Peyer's patch (tissue), 4 donors: ENCODE data around the gene SRCIN1.

Experiments used
- CTCF ChIP-seq, 6 experiments: fragments of 450-650 bp in 4 of 6; fragments of 200-600 bp in 2 of 6; sonication (generic) in 1 of 6; IDR thresholded peaks; one replicate each; pipeline ENCODE4 v1.5.1; 2017 to 2019; ENCODE audit warnings: antibody characterized with exemption in 6 of 6, mild to moderate bottlenecking in 3 of 6, moderate library complexity in 1 of 6
- POLR2A ChIP-seq, 2 donors: fragments of 450-650 bp; IDR thresholded peaks; one replicate each; pipeline ENCODE4 v1.5.1; 2017; ENCODE audit warnings: antibody characterized with exemption in 2 of 2, mild to moderate bottlenecking in 2 of 2, moderate library complexity in 2 of 2

GRCh38 chr17:38619451-38619795, 13.7 kb upstream of the SRCIN1 start:
- TF ChIP-seq POLR2A (IDR thresholded peaks at IDR 0.05) (no peak), CTCF (IDR thresholded peaks at IDR 0.05) (no peak)
